SK-N-SH treated with all-trans-retinoic acid at 6 μM for 48 hours (cell line): ENCODE results near the gene C7orf57.

Experiments
- ARNTL ChIP-seq: fragments of 450-650 bp; formaldehyde crosslinking; IDR thresholded peaks from 2 replicates; pipeline ENCODE4 v1.5.0; 2020; ENCODE audit warnings: low read depth, mild to moderate bottlenecking, moderate library complexity, borderline replicate concordance
- ZNF565 ChIP-seq: fragments of 450-650 bp; formaldehyde crosslinking; conservative IDR thresholded peaks from 2 replicates; pipeline ENCODE4 v1.5.0; 2020; ENCODE audit warnings: low read depth, mild to moderate bottlenecking, moderate library complexity
- TF ChIP-seq, protein P1 (sequence below): fragments of 250-450 bp; sonication (Bioruptor Pico); IDR thresholded peaks from 2 replicates; pipeline ENCODE4 v1.8.0; 2021; ENCODE audit warnings: low read depth, mild to moderate bottlenecking, moderate library complexity, borderline replicate concordance

DNA sequence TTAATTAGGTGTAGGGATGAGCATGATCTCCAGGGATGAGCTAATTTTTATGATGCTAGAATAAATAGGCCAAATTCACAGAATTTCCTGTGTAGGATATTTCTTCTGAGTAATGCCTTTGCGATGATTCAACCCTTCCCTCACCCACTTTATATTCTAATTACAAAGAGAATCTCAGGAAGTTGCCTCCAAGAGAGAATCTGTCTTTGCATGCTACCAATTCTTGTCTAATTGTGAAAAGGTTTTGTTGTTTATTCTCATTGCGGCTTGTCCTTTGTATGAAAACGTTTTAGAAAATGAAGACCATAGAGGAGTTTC is 6.3 kb downstream of the C7orf57 start:
- TF ChIP-seq, protein P1, sequence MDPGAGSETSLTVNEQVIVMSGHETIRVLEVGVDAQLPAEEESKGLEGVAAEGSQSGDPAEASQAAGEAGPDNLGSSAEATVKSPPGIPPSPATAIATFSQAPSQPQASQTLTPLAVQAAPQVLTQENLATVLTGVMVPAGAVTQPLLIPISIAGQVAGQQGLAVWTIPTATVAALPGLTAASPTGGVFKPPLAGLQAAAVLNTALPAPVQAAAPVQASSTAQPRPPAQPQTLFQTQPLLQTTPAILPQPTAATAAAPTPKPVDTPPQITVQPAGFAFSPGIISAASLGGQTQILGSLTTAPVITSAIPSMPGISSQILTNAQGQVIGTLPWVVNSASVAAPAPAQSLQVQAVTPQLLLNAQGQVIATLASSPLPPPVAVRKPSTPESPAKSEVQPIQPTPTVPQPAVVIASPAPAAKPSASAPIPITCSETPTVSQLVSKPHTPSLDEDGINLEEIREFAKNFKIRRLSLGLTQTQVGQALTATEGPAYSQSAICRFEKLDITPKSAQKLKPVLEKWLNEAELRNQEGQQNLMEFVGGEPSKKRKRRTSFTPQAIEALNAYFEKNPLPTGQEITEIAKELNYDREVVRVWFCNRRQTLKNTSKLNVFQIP (CRISPR knock-in tag) = no peak
- no peak for TF ChIP-seq ZNF565 (CRISPR knock-in tag)
- TF ChIP-seq ARNTL (CRISPR knock-in tag) = no peak
